ENCODE measurements around the gene CAMKK2.
"Not testable (repeated sequence)": the region's sequence is repeated elsewhere in the genome, so short reads cannot be mapped to it uniquely, and the experiment has no call there.

Gene CAMKK2

GRCh38 chr12:121297435-121297991 is 1.0 kb upstream of the CAMKK2 start:
- DNase-seq = peak; percentile 46 to 52

GRCh38 chr12:121295746-121296617 is 527 bp downstream of the CAMKK2 start:
- peak; percentile 28 to 34 for DNase-seq

GRCh38 chr12:121295116-121295745 is 1.3 kb downstream of the CAMKK2 start:
- peak; percentile 51 to 72 for DNase-seq

GRCh38 chr12:121294151-121294889 is 2.2 kb downstream of the CAMKK2 start:
- no peak for DNase-seq

- DNase-seq = no peak
These were observed 2.9 kb downstream of the CAMKK2 start for GRCh38 chr12:121293603-121294002.

- no peak for DNase-seq
These were observed 6.1 kb downstream of the CAMKK2 start for GRCh38 chr12:121290410-121290809.

GRCh38 chr12:121289962-121290361 is 6.5 kb downstream of the CAMKK2 start:
- DNase-seq = no peak

GRCh38 chr12:121288986-121289385 is 7.5 kb downstream of the CAMKK2 start:
- DNase-seq = no peak

- DNase-seq = peak; percentile 43 to 44
These were observed 8.2 kb downstream of the CAMKK2 start for GRCh38 chr12:121288158-121288845.

GRCh38 chr12:121287267-121287954 is 9.1 kb downstream of the CAMKK2 start:
- DNase-seq = no peak

- no peak for DNase-seq
These were observed 10.7 kb downstream of the CAMKK2 start for GRCh38 chr12:121285856-121286255.

- no peak for DNase-seq
These were observed 11.7 kb downstream of the CAMKK2 start for GRCh38 chr12:121284551-121285390.

- no peak for DNase-seq
These were observed 12.7 kb downstream of the CAMKK2 start for GRCh38 chr12:121283841-121284240.

GRCh38 chr12:121283388-121283787 is 13.1 kb downstream of the CAMKK2 start:
- DNase-seq = no peak

GRCh38 chr12:121282910-121283309 is 13.6 kb downstream of the CAMKK2 start:
- not testable (repeated sequence) for DNase-seq

GRCh38 chr12:121282072-121282742 is 14.3 kb downstream of the CAMKK2 start:
- DNase-seq = no peak

- DNase-seq = not testable (repeated sequence)
These were observed 15.4 kb downstream of the CAMKK2 start for GRCh38 chr12:121281116-121281515.

- not testable (repeated sequence) for DNase-seq
These were observed 16.0 kb downstream of the CAMKK2 start for GRCh38 chr12:121280531-121280930.

GRCh38 chr12:121279507-121279915 is 17.0 kb downstream of the CAMKK2 start:
- DNase-seq = no peak

- no peak for DNase-seq
These were observed 17.5 kb downstream of the CAMKK2 start for GRCh38 chr12:121279071-121279375.
